CD4-positive, alpha-beta T cell treated with Interferon alpha-2 for 1 hour (primary cell): ENCODE measurements around the gene ANKS3.

ENCODE experiments used
- DNase-seq, 2 donors: peaks; one replicate each; pipeline ENCODE4 v3.0.0-alpha.2; 2020 to 2022

Gene ANKS3

DNA sequence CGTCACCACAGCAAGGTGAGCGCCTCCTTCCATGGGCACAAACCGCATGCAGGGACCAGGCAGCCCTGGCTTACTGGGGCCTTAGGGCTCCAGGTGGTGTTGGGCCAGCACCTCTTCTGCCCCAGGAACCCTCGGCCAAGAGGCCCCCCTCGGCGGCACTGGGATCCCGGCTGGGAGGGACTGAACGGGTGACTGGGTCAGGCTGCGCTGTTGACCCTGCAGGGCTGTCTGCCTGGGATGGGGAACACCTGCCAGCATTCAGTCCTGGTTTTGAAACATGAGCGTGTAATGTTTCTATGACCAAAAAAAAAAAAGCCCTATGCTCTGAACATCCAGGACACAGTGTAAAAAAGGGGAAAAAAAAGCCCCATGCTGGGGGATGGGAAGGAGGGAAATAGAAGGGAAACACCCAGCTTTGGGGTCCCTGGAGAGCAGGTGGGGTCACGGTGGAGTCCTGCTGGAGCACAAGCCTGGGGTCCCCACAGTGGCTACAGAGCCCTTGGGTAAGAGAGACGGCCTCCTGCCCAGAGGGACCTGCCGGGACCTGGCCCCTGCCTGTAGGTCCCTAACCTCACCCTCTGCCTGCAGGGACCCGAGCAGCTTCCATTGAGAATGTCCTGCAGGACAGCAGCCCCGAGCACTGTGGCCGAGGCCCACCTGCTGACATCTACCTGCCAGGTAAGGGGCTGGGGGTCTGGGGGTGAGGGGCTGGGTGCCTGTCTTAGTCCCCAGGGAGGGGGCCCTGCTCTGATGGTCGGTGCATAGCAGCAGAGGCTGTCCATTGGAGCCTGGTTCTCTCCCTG lies 50.6 kb downstream of the ANKS3 start:
- DNase-seq = no peak

DNA sequence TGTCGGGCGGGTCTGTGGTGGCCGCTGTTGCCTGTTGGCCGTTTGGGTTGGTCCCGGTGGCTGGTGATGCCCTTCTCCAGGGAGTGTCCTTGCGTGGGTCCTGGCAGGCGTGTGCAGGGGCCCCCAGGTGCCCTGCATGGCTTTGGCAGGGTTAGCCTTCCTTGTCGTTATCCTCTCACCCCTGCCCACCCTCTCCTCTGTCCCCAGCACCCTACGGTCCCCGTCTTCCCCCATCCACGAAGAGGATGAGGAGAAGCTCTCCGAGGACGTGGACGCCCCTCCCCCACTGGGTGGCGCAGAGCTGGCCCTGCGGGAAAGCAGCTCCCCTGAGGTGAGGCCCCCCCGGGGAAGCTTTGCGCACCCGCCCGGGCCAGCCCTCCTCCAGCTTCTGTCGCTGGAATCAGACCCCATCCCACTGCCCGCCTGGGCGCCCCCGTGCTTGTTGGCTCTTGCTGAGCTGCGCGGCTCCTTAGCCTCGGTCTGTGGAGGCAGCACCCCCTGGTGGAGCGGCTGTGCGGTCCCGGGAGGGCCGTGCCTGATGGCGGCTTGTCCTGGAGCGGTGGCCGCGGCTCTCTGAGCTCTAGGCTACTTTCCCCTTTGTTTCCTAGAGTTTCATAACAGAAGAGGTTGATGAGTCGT lies 51.3 kb downstream of the ANKS3 start:
- DNase-seq = peak; percentile 36 to 39

DNA sequence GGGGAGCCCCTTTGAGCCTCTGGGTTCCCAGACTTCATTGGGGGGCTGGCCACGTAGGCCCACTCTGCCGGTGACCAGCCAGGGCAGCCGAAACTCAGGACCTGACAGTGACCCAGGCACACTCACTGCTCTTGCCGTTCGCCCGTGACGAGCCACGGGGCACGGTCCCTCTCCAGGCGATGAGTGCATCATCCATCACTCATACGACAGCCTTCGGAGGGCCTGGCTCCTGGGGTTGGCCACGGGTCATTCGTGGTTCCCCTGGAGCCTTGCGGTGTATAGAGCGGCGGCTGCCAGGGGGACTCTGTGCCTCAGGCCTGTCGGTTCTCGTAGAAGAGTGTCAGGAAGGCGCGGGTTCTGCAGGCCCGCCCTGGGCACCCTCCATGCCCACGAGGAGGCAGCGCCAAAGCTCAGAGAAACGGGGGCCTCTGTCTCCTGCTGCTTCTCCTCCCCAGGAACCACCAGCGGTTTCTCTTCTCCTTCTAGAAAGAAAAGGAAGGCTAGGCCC lies 51.9 kb downstream of the ANKS3 start:
- DNase-seq = no peak

DNA sequence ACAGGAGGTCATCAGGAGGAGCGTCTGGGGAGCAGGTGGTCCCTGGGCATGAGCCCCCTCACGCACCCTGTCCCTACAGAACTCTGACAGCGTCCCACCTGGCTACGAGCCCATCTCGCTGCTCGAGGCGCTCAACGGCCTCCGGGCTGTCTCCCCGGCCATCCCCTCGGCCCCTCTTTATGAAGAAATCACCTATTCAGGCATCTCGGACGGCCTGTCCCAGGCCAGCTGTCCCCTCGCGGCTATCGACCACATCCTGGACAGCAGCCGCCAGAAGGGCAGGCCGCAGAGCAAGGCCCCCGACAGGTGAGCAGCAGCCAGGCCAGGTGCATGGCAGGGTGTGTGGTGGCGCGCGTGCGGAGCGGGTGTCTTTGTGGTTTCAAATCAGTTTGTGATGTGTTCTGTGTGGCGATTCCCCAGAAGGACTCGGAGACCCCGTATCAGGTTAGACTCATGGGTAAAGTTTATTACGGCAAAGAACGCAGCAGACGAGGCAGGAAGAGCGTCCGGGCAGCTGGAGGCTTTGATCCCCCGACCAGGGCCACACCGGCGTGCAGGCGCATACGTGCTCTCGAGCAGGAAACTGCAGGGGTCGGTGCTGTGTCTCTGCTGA lies 52.5 kb downstream of the ANKS3 start:
- no peak for DNase-seq

DNA sequence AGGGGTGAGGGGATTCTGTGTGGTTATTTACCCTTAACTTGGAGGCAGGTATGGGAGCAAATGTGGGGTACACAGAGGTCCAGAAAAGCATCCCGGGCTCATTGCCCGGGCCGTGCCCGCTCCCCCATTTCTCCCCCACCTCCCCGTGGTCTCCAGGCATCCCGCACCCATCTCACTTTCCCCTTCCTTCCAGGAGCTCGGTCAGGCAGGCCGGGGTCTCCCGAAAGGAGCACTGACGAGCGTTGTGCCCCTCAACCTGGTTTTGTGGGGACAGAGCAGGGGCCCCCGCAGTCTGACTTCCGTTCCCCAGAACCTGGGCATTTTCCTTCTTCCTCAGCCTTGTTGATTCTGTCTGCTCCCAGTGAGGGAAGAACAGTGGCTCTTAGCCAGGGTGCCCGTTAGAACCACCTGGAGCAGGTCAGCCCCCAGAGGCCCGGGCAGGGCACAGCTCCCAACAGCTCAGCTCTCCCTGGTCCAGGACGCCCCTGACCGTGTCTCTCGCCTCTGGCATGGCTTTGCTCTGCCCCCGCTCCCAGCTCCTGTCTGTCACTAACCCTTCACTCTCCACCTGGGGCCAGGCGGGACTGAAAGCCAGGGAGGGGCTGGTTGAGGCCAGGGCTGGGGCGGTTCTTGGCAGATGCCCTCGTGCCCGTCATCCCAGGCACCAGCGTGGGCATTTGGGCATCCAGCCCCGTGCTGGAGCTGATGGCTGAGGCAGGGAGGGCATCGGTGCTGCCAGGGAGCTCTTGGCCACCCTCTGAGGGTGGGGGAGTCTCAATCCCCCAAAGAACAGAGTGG lies 53.2 kb downstream of the ANKS3 start:
- no peak for DNase-seq

DNA sequence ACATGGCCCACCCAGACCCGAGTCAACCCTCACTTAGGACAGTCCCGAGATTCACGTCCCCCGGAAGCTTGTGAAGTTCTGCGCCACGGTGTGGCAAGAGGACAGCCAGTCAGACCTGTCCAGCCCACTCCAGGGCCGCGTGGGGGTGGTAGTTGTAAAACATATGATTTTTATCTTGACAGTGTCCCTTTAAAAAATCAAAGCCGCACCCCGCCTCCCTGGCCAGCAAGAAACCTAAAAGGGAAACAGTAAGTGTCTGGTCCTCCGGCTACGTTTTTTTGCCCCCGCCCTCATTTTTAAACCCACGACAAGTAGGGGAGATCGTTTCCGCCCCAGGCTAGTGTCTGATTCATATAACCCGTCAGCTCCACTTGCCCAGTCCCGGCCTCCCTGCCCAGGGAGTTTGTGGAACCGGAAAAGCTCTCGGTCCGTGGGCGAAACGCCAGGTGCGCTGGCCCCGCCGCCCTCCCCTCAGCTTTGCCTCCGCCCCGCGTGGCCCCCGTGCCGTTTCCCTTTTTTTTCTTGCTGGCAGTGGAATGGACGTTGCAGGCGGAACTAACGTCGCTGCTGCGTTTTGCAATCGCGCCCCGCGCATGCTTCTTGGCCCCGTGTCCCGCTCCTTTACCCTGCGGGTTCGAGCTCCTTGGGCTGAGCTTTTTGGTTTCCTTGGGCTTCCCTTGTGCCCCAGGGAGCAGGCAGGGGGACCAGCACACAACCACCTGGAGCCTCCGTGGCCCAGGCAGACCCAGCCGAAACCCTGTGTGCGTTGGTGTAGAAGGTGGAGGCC lies 54.0 kb downstream of the ANKS3 start:
- peak; percentile 12 to 35 for DNase-seq

DNA sequence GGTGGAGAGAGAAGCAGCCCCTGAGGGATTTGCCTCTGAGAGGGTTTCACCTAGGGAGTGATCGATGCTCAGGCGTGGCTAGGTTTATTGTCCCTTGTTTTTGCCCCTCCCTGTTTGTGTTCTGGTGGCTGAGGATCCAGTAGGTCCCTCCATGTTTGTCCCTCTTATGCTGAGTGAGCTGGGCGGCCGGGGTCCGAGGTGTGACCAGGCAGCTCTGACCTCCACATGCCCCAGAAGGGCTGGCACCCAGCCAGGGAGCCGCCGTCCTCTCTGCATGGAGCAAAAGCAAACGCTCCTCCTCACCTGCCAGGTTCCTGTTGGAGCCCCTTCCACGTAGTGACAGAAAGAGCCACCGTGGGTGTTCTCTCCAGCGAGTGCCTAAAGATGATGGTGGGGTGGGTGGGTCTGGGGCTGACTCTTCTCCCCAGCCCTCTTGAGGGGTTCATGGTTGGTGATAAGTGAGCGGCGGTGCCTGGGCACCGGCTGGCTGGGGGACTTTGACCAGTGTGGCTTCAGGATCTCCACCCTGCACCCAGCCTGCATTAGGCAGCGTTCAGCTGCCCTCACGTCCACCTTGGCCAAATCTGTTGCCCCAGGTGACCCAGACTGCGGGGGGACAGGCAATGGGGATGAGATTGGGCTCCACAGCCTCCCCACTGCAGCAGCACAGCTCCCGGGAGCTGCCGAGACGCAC lies 54.8 kb downstream of the ANKS3 start:
- DNase-seq = no peak

DNA sequence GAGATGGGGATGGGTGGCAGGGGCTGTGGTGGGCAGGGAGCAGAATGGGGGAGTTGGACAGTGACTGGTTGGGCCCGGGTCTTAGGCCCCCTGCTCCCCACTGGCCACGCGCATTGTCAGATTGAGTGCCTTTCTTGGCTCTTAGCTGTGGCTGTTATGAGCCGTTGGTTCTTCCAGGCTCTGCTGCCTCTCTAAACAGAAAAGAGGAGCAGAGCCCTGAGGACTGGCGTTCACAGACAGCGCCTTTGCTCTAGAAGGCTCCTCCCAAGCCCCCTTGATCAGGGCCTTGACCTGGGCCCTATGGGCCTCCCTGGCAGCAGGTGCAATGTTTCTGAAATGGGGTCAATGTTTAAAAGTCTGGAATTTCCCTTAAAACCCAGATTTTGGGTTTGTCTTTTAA lies 55.5 kb downstream of the ANKS3 start:
- DNase-seq = no peak

DNA sequence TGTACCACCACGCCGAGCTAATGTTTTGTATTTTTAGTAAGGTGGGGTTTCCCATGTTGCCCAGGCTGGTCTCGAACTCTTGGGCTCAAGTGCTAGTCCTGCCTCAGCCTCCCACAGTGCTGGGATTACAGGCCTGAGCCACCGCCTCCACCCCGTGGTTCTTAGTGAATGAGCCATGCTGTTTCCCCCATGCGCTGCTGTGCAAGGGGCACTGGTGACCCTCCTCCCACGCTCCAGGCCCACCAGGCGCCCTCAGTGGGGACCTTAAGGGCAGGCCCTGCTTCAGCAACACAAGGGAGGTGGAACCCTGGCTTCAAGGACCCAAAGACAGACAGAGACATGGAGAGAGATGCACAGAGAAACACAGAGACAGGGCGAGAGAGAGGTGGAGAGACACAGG lies 56.1 kb downstream of the ANKS3 start:
- no peak for DNase-seq

DNA sequence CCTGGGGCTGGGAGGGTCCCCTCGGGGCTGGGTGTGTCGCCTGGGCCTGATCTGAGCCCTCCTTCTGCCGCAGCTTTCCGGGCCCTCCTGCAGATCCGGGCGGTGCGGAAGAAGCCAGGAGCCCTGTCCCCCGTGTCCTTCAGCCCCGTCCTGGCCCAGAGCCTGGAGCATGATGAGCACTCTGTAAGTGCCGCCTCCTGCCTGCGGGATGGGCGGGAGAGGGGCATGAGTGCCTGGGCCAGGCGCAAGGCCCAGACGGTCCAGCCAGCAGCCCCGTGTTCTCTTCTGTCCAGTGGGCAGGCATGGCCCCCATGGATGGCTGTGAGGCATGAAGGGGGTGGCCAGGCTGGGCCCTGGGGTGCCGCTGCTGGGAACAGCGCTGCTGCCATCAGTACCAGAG lies 56.7 kb downstream of the ANKS3 start:
- DNase-seq = no peak

DNA sequence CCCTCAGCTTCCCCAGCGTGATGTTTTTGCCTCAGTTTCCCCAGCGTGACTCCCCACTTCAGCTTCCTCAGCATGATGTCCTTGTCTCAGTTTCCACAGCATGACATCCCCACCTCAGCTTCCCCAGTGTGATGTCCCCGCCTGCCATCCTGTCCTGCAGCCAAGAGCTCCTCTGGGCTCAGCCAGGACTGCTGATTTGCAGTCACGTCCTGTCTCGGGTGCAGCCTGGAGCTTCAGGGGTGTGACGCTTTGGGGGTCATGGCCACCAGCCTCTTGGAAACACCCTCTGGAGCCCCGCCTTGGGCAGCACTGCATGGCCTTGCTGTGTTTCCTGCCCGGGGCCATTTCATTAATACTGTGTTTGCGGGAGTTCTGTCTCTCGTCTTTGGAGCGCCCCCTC lies 57.2 kb downstream of the ANKS3 start:
- DNase-seq = no peak

DNA sequence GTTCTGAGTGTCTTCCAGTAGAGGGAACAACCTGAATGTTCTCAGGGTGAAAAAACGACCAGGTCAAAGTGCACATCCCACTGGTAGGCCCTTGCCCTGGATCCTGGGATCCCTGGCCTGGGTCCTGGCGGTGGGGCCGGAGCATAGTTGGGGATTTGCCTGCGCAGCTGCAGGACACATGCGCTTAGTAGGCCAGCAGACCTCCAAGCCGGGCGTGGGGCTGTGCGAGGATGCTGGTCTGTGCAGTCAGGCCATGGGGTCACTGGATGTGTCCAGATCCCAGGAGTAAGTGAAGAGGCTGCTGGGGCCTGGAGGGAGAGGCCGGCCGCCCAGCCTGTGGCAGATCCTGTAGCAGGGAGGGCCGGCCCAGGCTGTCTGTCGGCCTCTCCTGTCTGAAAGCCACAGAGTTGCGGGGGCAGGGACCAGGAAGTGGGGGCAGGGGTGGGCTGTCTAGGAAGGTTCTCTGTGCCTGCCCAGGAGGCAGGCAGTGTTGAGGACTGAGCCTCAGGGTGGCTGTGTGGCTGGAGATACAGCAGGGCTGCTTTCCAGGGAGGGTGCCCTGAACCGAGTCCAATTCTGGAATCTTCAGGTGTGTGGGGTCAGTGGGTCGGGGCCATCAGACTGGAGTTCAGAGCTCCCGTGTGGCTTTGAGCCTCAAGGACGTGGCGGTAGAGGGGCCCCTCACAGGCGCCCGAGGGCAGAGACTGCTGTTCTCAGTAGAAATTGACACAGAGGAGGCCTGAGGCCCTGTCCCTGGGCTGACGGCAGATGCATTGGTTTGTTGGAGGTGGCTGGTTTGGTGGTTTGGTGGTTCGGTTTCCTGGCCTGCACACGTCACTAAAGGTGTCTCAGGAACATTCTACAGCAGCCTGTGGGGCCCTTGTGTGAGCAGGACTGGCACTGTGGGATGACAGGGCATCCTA lies 57.9 kb downstream of the ANKS3 start:
- DNase-seq = peak; percentile 62 to 74

DNA sequence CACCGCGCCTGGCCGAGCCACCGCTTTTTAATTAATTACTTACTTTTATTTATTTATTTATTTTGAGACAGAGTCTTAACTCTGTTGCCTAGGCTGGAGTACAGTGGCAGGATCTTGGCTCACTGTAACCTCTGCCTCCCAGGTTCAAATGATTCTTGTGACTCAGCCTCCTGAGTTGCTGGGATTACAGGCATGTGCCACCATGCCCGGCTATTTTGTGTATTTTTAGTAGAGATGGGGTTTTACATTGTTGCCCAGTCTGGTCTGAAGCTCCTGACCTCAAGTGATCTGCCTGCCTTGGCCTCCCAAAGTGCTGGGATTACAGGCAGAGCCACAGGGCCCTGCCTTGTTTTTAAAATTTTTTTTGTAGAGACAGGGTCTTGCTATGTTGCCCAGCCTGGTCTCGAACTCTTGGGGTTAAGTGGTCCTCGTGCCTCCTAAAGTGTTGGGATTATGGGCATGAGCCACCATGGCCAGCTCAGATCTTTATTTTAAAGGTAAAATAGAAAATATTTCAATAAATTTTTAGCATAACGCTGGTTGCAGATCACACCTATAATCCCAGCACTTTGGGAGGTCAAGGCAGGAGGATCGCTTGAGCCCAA lies 59.0 kb downstream of the ANKS3 start:
- no peak for DNase-seq

DNA sequence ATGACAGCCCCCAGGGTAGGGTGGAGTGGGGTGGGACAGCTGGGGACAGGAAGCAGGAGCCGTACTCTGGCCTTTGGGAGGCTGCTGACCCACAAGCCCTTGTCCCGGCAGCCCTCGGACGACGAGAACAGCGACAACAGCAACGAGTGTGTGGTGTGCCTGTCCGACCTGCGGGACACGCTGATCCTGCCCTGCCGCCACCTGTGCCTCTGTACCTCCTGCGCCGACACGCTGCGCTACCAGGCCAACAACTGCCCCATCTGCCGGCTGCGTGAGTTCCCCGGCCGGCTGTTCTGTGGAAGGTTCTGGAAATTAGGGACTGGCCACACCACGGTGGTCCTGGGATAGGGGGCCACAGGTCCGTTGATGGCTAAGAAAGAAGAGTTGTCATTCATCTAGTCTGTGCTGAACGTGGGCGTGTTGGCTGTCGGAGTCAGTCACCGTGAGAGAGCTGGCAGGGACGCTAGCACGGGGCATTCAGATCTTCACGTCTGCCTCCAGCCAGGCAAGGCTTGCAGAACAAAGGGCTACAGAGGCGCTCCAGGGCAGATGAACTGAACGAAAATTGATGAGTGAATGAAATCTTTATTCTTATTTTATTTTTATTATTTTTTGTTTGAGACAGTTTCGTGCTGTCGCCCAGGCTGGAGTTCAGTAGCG lies 60.6 kb downstream of the ANKS3 start:
- no peak for DNase-seq

DNA sequence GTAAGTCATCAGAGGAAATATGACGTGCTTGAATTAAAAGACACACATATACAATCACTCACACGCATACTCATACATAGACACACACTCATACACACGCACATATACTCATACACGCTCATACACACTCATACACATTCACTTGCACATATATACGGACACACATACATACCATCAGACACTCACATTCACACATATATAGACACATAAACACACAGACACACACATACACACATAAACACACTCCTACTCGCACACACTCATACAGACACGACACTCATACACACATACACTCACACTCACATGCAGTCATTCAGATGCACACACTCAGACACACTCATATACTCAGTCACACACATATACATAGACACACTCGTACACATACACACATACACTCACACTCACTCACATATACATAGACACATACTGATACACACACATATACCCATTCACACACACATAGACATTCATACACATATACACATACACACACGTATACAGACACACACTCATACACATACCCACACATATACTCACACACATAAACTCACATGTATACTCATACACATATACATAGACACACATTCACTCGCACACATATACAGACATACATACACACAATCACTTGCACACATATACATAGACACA lies 65.6 kb downstream of the ANKS3 start:
- DNase-seq = no peak

DNA sequence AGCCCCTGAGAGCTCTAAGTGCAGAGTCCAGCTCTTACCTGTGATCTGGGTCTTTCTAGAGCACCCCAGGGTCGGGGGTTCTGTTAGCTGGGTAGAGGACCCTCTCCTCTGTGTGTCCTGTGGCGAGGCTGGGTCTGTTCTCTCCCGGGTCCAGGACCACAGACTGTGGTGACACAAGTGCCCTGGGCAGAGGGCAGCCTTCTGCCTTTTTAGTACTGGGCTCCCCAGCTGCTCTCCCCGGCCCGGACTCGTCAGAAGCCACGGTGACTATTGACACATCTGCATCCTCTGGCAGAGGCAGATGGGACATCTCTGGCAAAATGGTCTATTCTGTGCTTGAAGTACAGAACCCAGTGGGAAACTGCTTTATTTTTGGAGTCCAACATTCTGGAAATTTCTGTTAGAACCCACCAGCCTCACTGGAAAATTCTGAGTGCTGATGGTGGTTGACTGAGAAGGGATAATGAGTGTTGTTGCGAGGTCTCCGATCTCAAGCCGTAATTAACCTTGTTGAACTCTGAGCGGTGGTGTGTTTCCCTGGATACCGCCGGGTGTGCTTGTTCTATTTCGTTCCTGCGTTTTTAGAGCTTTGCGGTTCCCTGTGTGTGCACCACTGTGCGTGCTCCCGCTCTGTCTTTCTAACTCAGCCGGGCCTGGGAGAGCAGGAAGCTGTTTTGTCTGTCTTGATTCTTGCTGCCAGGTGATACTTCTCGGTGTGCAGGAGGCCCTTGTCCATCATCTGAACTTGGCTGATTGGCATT lies 66.7 kb downstream of the ANKS3 start:
- no peak for DNase-seq

DNA sequence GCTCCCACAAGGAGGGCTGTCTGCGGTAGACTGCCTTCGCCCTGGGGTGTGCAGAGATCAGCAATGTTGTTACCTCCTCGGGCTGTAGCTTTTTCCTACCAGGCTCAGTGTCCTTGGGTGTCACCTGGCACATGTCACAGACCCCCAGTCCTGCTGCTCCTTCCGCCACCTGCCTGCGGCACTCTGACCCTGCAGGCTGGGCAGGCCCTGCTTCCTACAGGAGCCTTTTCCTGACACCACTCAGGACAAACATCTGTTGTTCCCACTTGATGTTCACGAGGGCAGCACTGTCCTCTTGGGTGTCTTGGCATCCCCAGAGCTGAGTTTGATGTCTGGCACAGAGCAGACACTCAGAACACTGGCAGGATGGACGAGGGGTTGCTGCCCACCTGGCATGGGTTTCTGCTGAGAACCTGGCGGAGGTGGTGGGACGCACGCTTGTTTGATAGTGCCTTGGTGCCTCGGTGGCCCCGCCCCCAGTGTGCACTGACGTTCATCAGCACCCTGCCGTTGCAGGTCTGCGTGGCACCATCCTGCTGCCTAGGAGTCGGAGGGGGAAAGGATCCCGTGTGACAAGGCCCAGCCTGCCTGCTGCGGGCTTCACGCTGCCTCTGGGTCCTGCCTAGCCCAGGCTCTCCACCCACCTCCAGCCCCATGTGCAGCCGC lies 67.4 kb downstream of the ANKS3 start:
- DNase-seq = no peak
